Transverse colon (tissue), 3 donors: Measurements from ENCODE around the gene UBE2L6.

Experiments
- CTCF ChIP-seq, 5 experiments: fragments of 200-600 bp in 3 of 5; fragments of 450-650 bp in 2 of 5; sonication (generic) in 3 of 5; IDR thresholded peaks; 1 replicate in 2 of 5; 2 replicates in 3 of 5; pipeline ENCODE4 v1.5.1; 2016 to 2017; ENCODE audit warnings: antibody characterized with exemption in 5 of 5, inconsistent platforms in 3 of 5, mild to moderate bottlenecking in 2 of 5, moderate library complexity in 1 of 5
- POLR2A ChIP-seq: fragments of 450-650 bp; IDR thresholded peaks from one replicate; pipeline ENCODE4 v1.6.1; 2016; ENCODE audit warnings: antibody characterized with exemption, mild to moderate bottlenecking, moderate library complexity

DNA sequence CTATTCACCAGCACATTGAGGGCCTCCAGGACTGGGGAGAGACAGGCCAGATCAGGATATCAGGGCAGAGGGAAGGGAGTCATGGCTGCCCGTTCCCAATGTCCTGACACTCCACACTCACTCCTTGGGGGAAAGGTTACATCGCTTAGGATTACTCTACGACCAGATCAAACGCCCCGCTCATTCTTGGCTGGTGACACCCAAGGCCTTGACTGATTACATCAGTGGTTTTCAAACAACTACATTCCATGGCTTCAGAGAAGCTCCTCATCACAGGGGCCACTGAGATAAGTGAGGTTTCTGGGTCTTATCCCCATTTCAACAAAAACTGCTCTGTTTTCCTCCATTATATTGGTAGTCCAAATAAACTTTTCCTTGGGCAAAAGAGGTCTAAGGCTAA is 15.0 kb downstream of the UBE2L6 start:
- TF ChIP-seq CTCF (IDR thresholded peaks at IDR 0.05): no peak
- no peak for TF ChIP-seq POLR2A
